ENCODE data around the gene CHRNB2.

The CHRNB2 gene

DNA sequence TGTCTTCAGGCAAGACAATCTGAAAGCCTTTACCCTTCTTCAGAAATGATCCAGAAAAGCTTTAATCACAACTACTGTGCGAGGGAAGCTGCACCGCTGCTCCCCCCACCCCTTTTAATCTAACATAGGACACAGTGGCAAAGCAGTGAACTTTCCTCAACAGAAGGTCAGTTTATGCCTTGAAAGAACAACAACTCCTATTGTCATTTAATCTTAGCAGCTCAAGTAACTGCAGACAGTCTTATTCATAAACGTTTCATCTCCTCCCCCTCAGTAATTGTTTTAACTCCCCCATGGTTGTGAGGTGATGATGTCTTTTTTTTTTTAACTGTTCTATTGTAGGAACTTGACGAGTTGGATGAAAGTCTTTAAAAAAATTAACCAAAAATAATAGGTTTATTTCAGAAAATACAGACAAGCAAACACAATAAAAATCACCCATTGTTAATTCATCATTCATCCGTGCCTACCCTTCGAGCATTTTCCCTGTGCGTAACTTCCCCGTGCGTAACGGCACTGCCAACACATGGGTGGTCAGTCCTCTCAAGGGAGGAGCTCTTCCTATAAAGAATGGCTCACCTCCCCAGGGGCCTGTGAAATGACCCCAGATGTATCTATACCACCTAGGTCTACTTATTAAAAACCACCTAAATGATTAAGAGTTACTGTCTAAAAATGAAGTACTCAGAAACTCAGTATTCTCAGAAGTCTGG is 43.7 kb downstream of the CHRNB2 start:
- DNase-seq (ENCODE audit: low spot score): no peak

DNA sequence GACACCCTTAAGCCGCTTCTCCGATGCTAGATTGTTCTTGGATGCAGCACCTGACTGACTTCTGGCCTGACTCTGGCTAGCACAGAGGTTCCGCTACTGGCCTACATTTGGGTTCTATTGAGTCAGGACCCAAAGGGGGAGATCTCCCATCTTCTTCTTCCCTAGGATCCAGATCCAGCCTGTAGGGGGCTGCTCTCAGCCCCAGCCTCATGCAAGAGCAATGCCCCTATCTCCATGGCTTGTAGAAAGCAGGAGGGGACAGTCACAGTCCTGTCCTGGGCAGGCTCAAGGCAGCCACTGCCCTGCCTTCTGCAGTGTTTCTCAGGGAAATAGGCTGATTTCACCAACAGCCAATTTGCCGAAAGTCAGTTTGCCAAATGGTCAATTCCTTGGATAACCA is 46.7 kb downstream of the CHRNB2 start:
- no peak for DNase-seq (ENCODE audit: low spot score)

DNA sequence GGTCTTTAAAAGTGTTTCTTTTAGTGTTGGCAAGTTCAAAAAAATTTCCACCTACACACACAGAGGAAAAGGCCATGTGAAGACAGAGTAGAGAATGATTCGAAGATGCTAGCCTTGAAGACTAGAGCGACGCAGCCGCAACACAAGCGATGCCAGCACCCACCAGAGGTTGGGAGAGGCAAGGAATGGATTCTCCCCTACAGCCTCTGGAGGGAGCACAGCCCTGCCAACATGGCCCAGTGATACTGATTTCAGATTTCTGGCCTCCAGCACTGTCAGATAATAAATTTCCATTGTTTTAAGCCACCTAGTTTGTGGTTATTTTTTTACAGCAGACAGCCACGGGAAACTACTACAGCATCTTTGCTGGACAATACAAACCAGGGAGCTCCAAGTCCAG is 47.3 kb downstream of the CHRNB2 start:
- DNase-seq (ENCODE audit: low spot score): no peak

DNA sequence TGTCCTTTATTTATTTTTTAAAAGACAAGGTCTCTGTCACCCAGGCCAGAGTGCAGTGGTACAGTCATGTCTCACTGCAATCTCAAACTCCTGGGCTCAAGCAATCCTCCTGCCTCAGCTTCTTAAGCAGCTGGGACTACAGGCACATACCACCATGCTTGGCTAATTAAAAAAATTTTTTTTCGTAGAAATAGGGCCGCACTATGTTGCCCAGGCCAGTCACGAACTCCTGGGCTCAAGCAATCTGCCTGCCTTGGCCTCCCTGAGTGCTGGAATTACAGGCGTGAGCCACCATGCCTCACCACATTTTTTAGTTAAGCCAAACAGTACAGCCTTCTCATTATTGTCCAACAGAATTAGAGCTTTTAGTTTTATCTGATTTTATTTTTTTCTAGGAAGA is 47.8 kb downstream of the CHRNB2 start:
- no peak for DNase-seq (ENCODE audit: low spot score)

DNA sequence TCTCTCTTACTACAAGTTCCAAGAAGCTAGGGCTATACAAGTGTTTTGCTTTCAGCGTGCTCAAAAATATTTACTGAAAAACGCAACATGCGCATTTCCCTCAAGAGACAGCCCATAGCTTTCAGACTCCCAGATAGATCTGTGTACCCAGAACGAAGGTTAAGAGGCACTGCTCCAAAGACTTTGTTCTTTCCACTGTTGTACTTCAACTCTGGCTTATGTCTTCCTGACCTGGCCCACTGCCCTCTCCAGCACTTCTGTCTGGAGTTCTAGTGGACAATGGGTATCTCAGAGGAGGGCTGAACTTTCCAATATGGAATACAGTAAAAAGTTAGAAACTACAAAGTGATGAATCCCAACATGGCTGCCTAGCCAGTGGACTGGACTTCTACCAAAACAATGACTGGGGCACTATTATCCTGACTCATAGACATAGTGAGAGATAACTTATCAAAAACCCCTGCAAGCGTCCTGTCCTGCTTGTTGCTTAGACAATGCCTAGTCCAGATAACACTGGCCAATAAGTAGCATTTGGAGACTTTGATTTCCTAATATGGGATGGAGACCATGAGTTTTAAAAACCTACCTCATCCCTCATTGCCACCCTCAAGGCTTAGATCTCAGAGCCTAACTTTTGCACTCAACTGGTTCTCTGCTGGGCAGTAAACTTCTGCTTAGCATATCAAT is 49.2 kb downstream of the CHRNB2 start:
- DNase-seq (ENCODE audit: low spot score): no peak

DNA sequence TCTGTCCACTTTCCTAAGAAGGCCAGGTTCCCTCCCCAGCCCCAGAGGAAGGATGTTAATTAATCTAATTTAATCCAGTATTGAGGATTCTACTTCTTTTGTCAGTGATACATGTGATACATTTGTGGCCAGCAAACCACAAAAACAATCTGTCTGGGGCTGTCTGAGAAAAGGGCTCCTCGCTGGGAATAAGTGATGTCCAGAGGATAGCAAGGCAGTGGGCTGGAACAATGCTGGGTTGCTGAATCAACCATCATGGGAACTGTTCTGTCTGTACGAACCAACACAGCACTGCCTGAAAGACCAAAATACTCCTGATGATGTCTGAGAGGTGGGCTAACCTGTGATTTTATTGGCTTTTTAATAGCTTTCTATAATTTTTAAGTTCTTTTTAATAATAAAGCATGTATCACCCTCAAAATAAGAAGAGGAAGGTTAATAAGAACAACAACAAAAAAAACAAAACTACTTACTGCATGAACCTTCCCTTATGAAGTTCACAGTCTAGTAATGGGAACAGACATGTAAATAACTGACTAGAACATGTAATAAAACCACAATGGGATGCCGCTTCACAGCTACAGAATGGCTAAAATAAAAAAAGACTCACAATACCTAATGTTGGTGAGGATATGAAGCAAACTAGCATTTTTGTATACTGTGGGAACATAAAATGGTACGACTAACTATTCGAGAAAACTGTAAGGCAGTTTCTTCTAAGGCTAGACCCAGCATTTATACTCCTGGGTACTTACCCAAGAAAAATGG is 51.8 kb downstream of the CHRNB2 start:
- no peak for DNase-seq (ENCODE audit: low spot score)

DNA sequence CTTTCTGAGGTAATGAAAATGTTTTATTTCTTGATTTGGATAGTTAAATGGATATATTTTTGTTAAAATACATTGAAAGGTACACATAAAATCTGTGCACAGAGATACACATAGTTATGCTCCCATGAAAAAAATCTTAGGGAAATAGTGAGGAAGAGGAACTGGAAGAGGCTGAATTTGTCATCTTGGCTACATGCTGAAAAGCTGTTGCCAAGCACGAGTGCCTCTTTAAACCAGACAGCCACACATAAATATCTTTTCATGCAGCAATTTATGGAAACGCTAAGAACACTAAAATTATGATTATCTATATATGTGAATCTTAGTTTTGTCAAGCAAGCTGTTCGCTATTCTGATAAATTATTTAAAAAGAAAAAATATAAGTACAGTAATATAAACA is 53.2 kb downstream of the CHRNB2 start:
- DNase-seq (ENCODE audit: low spot score): no peak

DNA sequence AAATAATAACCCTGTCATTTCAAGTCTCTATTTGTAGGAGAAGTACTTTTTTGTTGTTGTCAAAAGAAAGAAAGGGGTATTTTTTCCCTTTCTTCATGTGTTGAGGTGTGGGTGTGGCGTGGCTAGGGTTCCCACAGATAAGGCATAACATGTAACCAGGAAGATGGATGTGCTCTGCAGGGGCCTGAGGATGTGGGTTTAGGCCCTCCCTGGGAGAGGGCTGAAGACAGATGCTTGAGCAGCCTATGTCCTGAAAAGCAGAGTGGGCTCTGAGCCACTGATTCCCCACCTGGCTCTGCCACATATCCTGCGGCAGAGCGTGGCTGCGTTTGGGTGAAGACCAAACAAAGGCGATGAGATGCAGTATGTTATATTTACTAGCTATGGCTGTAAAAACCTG is 54.3 kb downstream of the CHRNB2 start:
- no peak for DNase-seq (ENCODE audit: low spot score)

DNA sequence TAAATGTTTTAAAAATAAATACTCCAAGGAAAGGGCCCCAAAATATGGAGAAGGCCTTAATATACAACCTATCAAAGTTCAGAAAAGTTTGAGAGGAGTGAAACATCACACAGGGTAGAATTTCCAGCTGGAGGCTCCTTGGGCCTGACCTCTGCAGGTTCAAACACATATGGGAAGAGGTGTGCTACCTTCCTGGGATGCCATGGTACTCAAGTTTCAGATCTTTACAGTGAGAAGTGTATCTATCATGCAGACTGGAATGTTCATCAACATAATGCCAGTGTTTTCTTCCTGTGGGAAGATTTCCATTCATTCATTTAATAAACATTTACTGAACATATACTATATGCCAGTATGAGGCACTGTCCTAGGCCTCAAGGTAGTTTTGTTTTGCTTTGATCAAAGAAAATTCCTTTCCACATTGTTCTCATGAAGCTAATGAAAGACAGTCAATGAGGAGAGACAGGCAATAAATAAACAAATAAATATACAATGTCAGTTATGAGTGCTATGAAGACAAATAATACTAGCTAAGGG is 55.0 kb downstream of the CHRNB2 start:
- DNase-seq (ENCODE audit: low spot score): no peak

DNA sequence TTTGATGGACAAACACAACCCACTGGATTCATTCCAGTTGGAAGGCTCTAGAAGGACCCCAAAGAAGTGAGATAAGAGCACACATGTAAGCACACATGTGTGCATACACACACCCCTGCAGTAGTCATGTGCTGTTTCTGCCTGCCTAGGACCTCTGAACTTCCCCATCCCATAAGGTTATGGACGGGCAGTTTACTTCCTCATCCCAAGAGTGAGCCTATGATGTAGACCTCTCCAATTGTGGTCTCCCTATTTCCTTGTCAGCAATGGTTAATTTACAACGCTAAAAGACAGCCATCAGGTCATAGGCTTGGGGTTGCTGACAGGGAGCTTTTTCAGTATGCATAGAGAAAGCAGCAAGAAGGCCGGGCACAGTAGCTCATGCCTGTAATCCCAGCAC is 55.8 kb downstream of the CHRNB2 start:
- DNase-seq (ENCODE audit: low spot score): no peak

DNA sequence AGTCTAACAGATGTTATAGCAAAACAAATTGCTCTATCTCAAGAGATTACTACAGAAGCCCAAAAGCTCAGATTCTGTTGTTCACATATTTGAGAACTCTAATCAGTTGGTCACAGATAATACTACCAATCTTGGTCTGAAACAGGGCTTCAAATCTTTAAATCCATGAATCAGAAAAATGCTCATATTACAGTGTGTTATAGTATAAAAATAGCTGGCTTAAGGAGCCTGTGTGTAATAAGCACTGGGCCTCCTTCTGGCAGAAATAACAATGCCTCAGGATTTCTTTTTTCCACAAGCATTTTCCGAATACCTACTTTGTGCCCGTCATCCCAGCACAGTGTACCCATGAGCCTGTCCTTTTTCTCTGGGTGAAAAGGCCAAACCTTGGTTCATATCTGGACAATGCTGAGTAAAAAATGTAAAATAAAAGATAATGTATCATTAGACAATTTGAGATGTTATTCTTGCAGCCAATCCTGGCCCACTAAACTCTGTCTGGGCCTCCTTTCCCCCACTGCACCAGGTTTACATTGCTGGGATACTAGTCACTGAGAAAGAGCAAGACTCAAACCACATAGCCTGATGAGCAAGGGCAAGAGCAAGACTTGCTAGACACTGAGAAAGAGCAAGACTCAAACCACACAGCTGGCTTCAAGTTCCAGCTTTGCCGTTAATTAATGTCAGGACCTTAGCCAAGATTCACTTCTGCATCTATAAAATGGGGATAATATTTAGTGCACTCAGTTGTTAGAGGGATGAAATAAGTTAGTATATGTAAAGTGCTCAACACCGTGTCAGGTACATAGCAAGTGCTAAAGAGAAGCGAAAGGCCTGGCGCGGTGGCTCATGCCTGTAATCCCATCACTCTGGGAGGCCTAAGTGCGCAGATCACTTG is 57.4 kb downstream of the CHRNB2 start:
- peak; percentile 71 for DNase-seq (ENCODE audit: low spot score)

DNA sequence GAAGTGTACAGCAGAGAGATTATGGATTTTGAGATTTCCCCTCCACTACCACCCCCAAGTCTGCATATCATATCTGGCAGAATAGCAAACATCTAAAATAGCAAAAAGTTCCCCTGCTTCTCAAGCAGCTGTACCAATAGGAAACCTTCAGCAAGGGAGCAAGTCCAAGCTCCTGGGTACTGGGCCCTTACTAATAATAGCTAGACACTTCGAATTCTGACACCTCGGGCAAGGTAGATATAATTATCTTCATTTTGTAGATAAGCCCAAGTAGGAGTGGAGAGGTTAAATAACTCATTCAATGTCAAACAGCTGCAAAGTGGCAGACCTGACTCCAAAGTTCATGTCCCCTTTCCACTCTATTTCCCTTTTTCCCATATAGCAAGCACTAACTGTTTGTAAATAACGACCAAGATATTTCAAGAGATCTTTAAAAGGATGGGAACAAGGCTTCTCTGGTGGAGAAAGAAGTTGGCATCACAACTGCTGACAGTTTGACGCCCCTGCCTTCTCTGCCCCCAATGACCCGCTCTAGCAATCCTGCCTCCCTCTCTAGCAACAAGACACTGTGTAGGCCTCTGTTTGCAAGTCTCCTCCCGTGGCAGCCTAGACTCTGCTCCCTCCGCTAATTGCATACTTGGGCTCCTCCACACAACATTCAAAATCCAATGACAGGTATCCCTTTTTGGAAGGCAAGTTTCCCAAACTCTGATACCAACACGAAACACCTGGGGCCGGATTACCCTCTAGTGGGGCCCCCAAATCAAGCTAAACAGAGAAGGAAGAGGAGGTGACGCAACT is 59.1 kb downstream of the CHRNB2 start:
- DNase-seq (ENCODE audit: low spot score): peak; percentile 39

DNA sequence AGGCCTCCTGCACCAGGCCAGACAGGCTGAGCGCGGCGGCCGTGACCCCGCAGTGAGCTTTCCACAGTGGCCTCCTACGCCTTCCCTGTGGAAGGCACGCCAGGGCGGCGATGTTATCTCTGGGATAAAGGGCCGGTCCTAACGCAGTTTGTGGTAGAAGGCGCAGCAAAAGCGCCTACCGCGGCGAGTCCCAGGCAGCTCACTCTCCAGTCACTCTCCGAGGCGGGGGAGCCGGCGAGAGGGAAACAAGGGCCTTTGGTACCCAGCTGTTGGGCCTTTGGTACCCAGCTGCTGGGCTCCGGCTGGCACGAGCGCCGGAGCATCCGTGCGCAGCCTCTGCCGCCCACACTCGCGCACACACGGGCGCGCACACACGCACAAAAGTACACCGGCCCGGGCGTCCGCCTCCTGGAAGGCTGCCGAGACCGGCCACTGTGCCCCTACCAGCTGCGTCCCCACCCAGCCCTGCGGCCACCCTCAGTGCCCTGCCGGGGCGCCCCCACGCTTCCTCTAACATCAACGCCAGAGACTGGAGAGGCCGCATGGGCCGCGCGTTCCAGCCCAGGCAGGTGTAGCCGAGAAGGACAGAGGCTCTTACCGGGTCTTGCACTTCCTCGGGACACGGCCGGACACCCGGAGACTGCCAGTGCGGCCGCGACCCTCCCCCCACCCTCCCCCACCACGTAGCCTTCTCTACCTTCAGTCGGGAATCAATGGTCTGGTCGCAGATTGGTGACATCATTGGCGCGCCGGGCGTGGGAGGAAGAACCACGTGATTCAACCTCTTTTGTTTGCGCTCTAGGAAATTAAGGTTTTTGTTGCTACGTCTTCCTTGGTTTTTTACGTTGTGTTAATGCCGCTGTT is 59.9 kb downstream of the CHRNB2 start:
- peak; percentile 89 for DNase-seq (ENCODE audit: low spot score)

DNA sequence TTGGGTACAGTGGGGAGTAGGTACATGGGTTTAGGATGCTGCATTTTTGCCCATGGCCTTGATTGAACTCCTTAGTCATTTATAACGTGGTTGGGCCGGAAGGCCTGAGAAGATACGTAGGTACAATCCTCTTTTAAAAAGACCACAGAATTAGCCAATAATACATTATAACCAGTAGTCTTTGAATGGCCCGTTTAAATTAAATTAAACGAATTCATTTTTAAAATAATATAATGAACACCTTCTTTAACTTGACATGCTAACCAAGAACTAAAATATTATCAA is 60.5 kb downstream of the CHRNB2 start:
- DNase-seq (ENCODE audit: low spot score): no peak

DNA sequence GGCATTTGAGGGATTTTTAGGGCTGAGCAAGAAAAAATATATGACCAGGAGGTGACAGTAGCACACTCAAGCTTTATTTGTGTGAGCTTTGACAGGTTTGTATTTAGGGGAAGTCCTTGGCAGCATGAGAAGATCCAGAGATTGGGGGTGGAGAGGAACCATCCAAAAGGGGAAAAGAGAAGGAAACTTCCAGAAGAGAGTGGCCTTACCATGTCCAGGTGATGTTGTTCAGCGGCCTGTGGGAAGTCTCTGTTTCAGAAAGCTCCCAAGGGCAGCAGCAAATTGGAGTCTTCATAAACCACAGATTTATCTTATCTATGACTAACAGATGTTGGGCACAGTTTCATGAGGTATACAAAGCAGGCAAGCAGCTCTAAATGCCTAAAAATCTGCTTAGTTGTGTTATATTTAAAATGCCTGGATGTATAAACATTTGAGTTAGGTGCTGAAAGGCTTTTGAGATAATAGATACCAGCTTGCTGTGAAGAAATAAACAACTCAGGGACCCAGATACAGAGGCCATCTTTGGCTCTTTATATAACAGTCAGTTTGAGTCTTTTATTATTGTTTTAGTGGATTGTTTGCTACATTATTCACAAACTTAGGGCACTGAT is 61.6 kb downstream of the CHRNB2 start:
- no peak for DNase-seq (ENCODE audit: low spot score)
